Sigmoid colon (tissue), 7 donors: ENCODE measurements around the gene SLC44A4. TPM values are rescaled to one million over a fixed set of nuclear protein-coding genes. Genes with fewer than 3 reads are reported as not detected.
A peak's percentile ranks its signal among the peaks of the same experiment; 100 is the strongest.

Experiments
- DNase-seq: peaks from one replicate; pipeline ENCODE4 v3.0.0-alpha.2; 2019
- H3K27ac ChIP-seq, 4 donors: fragments of 200-600 bp; sonication (generic); one replicate each; pipeline ENCODE4 v1.5.1; 2016 to 2019; ENCODE audit warnings: mild to moderate bottlenecking in 1 of 4
- H3K27me3 ChIP-seq, 3 donors: fragments of 200-600 bp; sonication (generic); one replicate each; pipeline ENCODE4 v1.5.1; 2019; ENCODE audit warnings: mild to moderate bottlenecking in 1 of 3
- H3K36me3 ChIP-seq, 4 donors: fragments of 200-600 bp; sonication (generic); one replicate each; pipeline ENCODE4 v1.5.1; 2016 to 2019
- H3K4me1 ChIP-seq, 4 donors: fragments of 200-600 bp; sonication (generic); one replicate each; pipeline ENCODE4 v1.5.1; 2017 to 2019
- H3K4me3 ChIP-seq, 4 donors: fragments of 200-600 bp; sonication (generic); one replicate each; pipeline ENCODE4 v1.5.1; 2017 to 2019; ENCODE audit warnings: mild to moderate bottlenecking in 2 of 4, moderate library complexity in 1 of 4
- H3K9me3 ChIP-seq, 4 donors: fragments of 200-600 bp in 3 of 4; sonication (generic) in 3 of 4; one replicate each; pipeline versions ENCODE4 v1.5.1 to v1.6.1; 2013 to 2019
- EP300 ChIP-seq, 4 donors: sonication (generic); formaldehyde crosslinking; IDR thresholded peaks; one replicate each; pipeline ENCODE4 v1.6.1; 2017; ENCODE audit warnings: antibody characterized with exemption in 4 of 4
- POLR2A ChIP-seq, 2 donors: fragments of 450-650 bp; IDR thresholded peaks; one replicate each; pipeline ENCODE4 v1.6.1; 2016; ENCODE audit warnings: antibody characterized with exemption in 2 of 2, mild to moderate bottlenecking in 2 of 2, moderate library complexity in 2 of 2
- POLR2AphosphoS5 ChIP-seq, 4 donors: sonication (generic); formaldehyde crosslinking; IDR thresholded peaks; one replicate each; pipeline ENCODE4 v1.6.1; 2017; ENCODE audit warnings: antibody characterized with exemption in 4 of 4
- WGBS, 2 donors: extraction: QIAGEN DNeasy Blood & Tissue Kit; methylation state at CpG; one replicate each; pipeline ENCODE4 v1.1.7; 2013; 5-methylcytosine and 5-hydroxymethylcytosine counted together
- intact Hi-C: fragments of 100-400 bp; cut with DNase I; formaldehyde crosslinking; loops from one replicate; pipeline ENCODE4 v1.15.1; 2023
- polyA plus RNA-seq, 3 donors: library from polyadenylated mRNA; stranded (reverse); fragments of 200-250 nt; gene quantifications; one replicate each; pipeline ENCODE4 v1.2.3, GENCODE V29; 2013
- total RNA-seq, 4 donors: library from RNA; depleted of rRNA; stranded (reverse); fragments of >200 nt; gene quantifications; one replicate each; pipeline ENCODE4 v1.1.0, GENCODE V29; 2016
- TF ChIP-seq, protein P1 (sequence below), 4 experiments: fragments of 450-650 bp in 3 of 4; fragments of 200-600 bp in 1 of 4; IDR thresholded peaks; one replicate each; pipeline ENCODE4 v1.5.1; 2016 to 2019; ENCODE audit warnings: antibody characterized with exemption in 4 of 4, mild to moderate bottlenecking in 3 of 4, moderate library complexity in 2 of 4
- donor health status: healthy with polysubstance abuse.
- donor health status: Bipolar disorder and iron deficiency.
- donor health status: healthy.

SLC44A4 gene
- total and polyA plus RNA-seq, 7 donors = 1.4 to 252 (median 78.1) TPM; not detected in 2

DNA sequence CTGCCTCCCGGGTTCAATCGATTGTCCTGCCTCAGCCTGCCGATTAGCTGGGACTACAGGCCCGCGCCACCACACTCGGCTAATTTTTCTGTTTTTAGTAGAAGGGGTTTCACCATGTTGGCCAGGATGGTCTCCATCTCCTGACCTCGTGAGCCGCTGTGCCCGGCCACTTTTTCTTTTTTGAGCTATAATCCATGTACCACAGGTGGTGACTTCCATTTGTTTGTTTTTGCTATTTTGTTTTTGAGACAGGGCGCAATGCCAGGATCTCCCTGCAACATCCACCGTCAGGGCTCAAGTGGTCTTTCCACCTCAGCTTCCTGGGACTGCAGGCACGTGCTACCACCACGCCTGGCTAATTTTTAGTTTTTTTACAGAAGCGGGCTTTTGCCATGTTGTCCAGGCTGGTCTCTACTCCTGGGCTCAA lies 42.7 kb downstream of the SLC44A4 start:
- 3 to 10% methylated on average over 14 of the region's 14 CpGs for WGBS, 2 donors
- peaks cover 0 to 61% (median 53%) of the 10 kb centered on the region in 4 donors for H3K4me1 ChIP-seq

DNA sequence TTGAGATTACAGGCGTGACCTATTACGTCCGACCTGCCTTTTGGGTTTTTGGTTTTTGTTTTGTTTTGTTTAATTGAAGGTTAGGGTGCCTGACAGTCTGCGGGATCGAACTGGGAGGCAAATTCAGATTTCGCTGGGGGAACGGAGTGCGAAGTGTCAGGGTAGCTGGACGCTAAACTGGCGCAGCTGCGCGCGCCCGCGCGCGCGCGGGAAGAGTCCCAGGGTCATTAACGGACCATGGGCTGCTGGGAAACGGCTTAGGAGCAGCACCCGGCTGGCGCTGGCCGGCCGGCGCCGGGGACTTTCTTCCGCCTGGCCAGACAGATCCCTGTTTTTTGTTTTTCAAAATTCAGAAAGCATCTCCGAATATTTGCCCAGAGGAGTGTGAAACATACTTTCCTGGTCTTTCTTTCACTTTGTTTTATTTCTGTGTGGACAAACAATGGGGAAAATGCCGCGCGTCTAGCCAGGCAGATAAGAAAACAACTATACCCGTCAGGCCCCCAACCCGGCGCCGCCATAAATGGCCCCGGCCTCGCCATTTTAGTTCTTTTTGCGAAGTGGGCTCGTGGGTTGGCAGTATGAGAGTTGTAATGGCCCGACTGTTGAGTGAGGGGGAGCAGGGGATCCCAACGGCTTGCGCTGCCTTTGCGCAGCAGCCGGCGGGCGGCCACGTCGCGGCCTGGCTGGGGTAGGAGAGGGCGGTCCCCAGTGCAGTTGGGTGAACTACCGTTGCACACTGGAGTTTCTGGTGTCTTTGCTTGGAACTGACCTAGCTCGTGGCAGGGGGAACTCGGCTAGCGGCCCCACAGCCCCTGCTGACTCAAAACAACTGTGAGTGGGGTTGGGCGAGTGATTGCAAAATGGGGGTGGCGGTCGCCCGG lies 44.2 kb downstream of the SLC44A4 start:
- H3K27me3 ChIP-seq = no peaks in the 10 kb centered on the region
- WGBS, 2 donors = 0 to 1% methylated on average over 59 of the region's 59 CpGs
- H3K9me3 ChIP-seq = no peaks in the 10 kb centered on the region
- H3K36me3 ChIP-seq = peaks cover 14 to 31% (median 21%) of the 10 kb centered on the region in 4 donors
- peak; percentile 93 for DNase-seq
- peak overlapping the region; percentile 90 to 96 (median 94) for H3K27ac ChIP-seq
- intact Hi-C loops = loop anchor here (1.0 to 10.0 kb wide), 3 partner anchors 28 to 290 kb away; partner anchors contain the start of genes ATP6V1G2, DDX39B, NELFE and NEU1
- H3K4me3 ChIP-seq = peak overlapping the region; percentile 63 to 85 (median 74)
- TF ChIP-seq EP300 (IDR thresholded peaks at IDR 0.05) (peak in 2 of 4 donors; percentile 55 to 59), POLR2A (IDR thresholded peaks at IDR 0.05) (peak; percentile 42 to 70), POLR2AphosphoS5 (IDR thresholded peaks at IDR 0.05) (peak; percentile 65 to 85 (median 80))
- TF ChIP-seq, protein P1, sequence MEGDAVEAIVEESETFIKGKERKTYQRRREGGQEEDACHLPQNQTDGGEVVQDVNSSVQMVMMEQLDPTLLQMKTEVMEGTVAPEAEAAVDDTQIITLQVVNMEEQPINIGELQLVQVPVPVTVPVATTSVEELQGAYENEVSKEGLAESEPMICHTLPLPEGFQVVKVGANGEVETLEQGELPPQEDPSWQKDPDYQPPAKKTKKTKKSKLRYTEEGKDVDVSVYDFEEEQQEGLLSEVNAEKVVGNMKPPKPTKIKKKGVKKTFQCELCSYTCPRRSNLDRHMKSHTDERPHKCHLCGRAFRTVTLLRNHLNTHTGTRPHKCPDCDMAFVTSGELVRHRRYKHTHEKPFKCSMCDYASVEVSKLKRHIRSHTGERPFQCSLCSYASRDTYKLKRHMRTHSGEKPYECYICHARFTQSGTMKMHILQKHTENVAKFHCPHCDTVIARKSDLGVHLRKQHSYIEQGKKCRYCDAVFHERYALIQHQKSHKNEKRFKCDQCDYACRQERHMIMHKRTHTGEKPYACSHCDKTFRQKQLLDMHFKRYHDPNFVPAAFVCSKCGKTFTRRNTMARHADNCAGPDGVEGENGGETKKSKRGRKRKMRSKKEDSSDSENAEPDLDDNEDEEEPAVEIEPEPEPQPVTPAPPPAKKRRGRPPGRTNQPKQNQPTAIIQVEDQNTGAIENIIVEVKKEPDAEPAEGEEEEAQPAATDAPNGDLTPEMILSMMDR (IDR thresholded peaks at IDR 0.05) = no peak
- peaks cover 0 to 67% (median 59%) of the 10 kb centered on the region in 4 donors for H3K4me1 ChIP-seq

More for the DNA sequence above, 42.7 kb downstream of the SLC44A4 start:
- no peak for DNase-seq
- intact Hi-C loops = loop anchor here (2.0 to 10.0 kb wide), 3 partner anchors 61 to 291 kb away; partner anchors contain the start of genes ATP6V1G2, DDX39B, EHMT2 and NELFE
- no peak for TF ChIP-seq POLR2AphosphoS5 (IDR thresholded peaks at IDR 0.05)
- TF ChIP-seq, protein P1 (IDR thresholded peaks at IDR 0.05) = no peak
- no peak for TF ChIP-seq EP300 (IDR thresholded peaks at IDR 0.05)
- Histone ChIP-seq H3K4me3 (peak overlapping the region in 3 of 4 donors; percentile 66 to 85 (median 83)), H3K27ac (peak overlapping the region; percentile 90 to 96 (median 94)), H3K36me3 (peaks cover 18 to 46% (median 32%) of the 10 kb centered on the region in 4 donors), H3K27me3 (no peaks in the 10 kb centered on the region), H3K9me3 (no peaks in the 10 kb centered on the region)

DNA sequence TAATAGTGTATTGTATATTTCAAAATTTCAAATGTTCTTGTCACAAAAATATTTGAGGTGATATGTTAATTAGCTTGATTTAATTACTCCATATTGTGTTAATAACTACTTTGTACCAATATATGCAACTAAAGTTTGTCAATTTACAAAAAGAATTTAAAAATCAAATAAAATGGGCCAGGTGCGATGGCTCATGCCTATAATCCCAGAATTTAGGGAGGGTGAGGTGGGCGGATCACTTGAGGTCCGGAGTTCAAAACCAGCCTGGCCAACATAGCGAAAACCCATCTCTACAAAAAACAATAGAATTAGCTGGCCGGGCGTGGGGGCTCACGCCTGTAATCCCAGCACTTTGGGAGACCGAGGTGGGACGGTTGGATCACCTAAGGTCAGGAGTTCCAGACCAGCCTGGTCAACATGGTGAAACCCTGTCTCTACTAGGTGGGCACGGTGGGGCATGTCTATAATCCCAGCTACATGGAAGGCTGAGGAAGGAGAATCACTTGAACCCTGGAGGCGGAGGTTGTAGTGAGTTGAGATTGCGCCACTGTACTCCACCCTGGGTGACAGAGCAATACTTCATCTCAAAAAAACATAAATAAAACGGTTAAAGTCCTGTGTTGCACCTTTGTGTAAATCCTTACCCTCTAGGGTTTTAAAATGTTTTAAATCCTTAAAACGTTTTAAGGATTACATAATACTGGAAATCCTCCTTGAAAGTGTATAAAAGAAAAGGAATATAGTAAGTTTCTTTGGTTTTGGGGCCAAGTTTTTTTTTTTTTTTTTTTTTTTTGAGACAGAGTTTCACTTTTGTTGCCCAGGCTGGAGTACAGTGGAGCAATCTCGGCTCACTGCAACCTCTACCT lies 47.2 kb downstream of the SLC44A4 start:
- no peak for DNase-seq
- intact Hi-C loops = loop anchor here (2.0 to 10.0 kb wide), 3 partner anchors 103 to 287 kb away; partner anchors contain the start of genes ATP6V1G2, DDAH2, DDX39B and NELFE
- TF ChIP-seq POLR2AphosphoS5 (IDR thresholded peaks at IDR 0.05) = peak in 1 of 4 donors; percentile 29
- TF ChIP-seq, protein P1 (IDR thresholded peaks at IDR 0.05) = no peak
- peaks cover 0 to 44% (median 40%) of the 10 kb centered on the region in 4 donors for H3K4me1 ChIP-seq
- H3K27ac ChIP-seq = peak overlapping the region; percentile 75 to 96 (median 94)
- WGBS, 2 donors = 40 to 81% methylated on average over 15 of the region's 15 CpGs
- H3K9me3 ChIP-seq = no peaks in the 10 kb centered on the region
- H3K36me3 ChIP-seq = peaks cover 0 to 1% (median 0%) of the 10 kb centered on the region in 4 donors
- peak overlapping the region; percentile 56 to 65 (median 59) for H3K4me3 ChIP-seq
- no peaks in the 10 kb centered on the region for H3K27me3 ChIP-seq

DNA sequence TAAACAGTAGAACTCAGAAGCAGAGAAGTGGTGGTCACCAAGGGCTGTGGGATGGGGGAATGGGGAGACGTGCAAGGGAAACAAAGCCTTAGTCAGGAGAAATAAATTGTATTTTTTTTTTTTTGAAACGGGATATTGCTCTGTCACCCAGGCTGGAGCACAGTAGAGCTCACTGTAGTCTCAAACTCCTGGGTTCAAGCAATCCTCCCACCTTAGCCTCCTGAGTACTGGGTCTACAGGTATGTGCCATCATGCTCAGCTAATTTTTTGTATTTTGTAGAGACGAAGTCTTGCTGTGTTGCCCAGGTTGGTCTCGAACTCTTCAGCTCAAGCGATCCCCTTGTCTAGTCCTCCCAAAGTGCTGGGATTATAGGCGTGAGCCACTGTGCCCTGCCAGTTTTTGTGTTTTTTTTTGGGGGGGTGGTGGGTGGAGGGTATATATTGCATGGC lies 47.9 kb downstream of the SLC44A4 start:
- no peaks in the 10 kb centered on the region for H3K36me3 ChIP-seq
- H3K4me1 ChIP-seq = peaks cover 0 to 44% (median 40%) of the 10 kb centered on the region in 4 donors
- 21 to 53% methylated on average over 6 of the region's 6 CpGs for WGBS, 2 donors
- intact Hi-C loops = loop anchor here (1.0 to 10.0 kb wide), 5 partner anchors 35 to 286 kb away; partner anchors contain the start of genes ATP6V1G2, DDAH2, DDX39B and NELFE
- no peaks in the 10 kb centered on the region for H3K27me3 ChIP-seq
- peak overlapping the region; percentile 75 to 96 (median 94) for H3K27ac ChIP-seq
- no peak for DNase-seq
- peak overlapping the region; percentile 56 to 65 (median 59) for H3K4me3 ChIP-seq
- no peaks in the 10 kb centered on the region for H3K9me3 ChIP-seq
- TF ChIP-seq POLR2A (IDR thresholded peaks at IDR 0.05) = no peak
- TF ChIP-seq POLR2AphosphoS5 (IDR thresholded peaks at IDR 0.05) = peak in 1 of 4 donors; percentile 17
- no peak for TF ChIP-seq EP300 (IDR thresholded peaks at IDR 0.05)
- TF ChIP-seq, protein P1 (IDR thresholded peaks at IDR 0.05) = no peak
